GM20000 (cell line): ENCODE measurements around the gene CNOT4.

Experiments used
- DNase-seq: peaks from one replicate; pipeline ENCODE4 v3.0.0; 2012; ENCODE audit warnings: low spot score
- TF ChIP-seq, protein P1 (sequence below): IDR thresholded peaks from 2 replicates; pipeline ENCODE4 v1.5.1; 2012; ENCODE audit warnings: mild to moderate bottlenecking, control low read depth; ENCODE audit errors: extremely low read depth, missing control alignments

The CNOT4 gene

DNA sequence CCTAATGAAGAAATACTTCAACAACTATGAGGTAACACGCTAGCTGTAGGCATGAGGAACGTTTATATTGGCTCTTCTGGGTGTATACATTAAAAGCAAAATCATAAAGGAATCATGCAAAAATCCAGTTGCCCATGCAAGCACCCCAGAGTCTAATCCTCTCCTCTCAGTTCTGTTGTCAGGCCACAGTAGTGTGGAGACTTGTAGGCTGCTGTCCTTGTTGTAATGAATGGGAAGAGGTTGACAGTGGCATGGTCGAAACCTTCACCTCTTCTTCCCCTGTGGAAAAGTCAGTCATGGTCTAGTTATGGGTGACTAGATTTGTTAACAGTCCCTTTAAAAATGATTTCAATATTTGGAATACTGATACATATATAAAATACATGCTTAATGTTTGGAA, 121.3 kb downstream of the CNOT4 start:
- TF ChIP-seq, protein P1, sequence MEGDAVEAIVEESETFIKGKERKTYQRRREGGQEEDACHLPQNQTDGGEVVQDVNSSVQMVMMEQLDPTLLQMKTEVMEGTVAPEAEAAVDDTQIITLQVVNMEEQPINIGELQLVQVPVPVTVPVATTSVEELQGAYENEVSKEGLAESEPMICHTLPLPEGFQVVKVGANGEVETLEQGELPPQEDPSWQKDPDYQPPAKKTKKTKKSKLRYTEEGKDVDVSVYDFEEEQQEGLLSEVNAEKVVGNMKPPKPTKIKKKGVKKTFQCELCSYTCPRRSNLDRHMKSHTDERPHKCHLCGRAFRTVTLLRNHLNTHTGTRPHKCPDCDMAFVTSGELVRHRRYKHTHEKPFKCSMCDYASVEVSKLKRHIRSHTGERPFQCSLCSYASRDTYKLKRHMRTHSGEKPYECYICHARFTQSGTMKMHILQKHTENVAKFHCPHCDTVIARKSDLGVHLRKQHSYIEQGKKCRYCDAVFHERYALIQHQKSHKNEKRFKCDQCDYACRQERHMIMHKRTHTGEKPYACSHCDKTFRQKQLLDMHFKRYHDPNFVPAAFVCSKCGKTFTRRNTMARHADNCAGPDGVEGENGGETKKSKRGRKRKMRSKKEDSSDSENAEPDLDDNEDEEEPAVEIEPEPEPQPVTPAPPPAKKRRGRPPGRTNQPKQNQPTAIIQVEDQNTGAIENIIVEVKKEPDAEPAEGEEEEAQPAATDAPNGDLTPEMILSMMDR: no peak
- DNase-seq: no peak

DNA sequence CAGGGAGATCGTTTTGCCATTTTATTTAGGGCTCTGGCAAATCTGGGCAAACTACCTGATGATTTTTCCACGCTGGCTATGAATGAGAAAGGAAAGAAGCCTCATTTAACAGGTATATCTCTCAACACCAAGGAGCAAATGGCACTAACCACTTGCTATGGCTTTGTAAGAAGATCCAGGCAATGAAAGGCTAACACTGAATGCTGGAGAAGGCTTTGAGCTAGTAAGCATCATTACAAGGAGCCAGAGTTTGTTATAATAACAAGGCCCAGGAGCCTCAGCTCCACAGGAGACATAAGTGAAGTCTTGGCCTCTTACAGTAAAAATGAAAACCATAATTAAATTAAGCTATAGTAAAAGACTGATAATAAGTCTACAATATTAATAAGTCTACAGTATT, 123.1 kb downstream of the CNOT4 start:
- DNase-seq: no peak
- TF ChIP-seq, protein P1: no peak

DNA sequence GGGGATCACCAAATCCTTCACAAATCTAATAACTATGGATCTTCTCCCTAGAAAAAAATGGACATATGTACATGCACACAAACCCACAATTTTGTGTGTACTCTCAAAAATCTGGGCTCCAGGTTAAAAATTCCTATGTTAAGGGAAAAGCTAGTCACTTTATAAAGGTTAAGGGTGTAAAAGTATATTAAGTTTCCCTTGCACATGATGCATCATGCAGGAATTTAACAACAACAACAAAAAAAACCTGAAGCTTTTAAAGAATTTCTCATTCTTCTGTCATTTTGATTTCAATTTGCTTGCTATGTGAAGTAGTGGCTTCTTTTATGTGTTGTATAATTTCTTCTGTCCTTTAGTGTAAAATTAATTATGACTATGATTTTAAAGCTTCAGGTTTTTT, 123.7 kb downstream of the CNOT4 start:
- TF ChIP-seq, protein P1: no peak
- DNase-seq: no peak

DNA sequence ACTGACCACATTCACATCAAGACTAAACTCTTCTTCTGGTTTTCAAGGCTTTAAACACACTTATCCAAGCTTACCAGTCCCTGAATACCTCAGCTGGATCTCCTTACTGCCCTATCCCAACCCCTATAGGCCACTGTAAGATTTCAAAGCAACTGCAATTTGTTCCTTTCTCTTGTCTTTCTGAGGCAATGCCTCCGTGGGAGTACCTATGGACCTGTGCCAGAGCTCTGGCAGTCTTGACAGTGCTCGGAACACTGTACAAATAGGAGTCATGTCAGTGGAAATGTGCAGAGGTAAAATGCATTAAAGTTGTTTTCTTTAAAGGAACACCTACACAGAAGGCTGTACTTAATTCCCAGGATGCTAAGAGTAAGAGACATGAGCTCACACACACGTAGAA, 124.7 kb downstream of the CNOT4 start:
- DNase-seq: no peak
- TF ChIP-seq, protein P1: no peak

DNA sequence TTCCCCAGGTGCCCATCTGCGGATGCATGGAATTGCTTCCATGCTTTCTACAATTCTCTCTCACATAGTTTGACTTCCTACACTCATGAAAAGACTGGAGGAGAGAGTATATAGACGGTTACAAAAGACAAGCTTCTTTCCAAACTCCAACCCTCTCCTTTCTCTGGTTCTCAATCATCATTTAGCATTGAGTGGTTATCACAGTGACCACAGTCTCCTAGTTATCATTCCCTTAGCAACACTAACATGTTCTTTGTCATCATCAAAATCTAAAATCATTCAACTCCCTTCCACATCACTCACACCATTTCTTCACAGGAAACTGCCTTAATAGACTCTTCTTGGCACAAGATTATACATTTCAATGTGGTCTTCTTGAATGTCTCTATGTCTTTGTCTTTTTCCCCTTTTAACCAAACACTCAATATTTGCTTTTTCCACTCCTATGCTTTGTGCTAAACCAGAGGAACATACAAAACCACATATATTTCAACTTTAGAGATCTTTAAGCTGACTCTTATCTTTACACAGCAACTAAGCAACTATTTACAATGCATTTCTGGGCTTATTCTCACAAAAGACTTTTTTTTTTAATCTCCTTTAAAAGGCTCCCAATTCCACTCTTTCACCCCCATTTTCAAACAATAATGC, 126.3 kb downstream of the CNOT4 start:
- TF ChIP-seq, protein P1: no peak
- no peak for DNase-seq

DNA sequence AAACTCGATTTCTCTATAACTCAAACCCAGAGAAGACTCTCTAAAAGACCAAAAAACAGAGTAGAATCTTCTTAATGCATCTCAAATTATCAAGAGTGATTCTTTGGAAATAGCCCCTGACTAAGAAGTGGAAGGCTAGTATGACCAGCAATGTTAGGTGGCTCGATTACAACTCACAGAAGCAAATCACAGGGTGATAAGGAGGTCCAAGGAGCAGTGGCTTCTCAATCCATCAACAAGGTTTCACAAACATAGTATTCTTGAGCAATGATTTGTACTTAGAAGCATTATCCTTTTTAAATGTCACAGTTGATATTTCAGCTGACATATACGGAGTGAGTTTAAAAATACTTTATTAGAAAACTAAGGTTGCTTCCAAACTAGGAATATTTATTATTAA, 127.7 kb downstream of the CNOT4 start:
- TF ChIP-seq, protein P1: no peak
- DNase-seq: no peak

DNA sequence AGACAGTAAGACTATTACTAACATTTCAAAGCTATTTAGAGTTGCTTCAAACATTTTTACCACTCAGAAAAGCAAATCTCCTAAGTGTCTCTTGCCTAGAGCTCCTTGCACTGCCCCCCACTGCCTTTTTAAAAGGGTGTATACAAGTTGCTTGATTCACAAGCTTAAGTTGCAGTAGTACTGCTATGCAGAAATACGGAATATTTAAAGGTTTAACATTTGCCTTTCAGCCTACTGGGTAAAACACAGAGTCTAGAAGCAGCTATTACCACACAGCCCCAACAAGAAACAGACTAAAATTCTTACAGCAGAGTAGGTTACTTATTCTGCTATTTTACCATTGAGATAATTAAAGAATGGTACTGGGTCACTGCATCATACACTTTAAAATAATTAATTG, 128.5 kb downstream of the CNOT4 start:
- TF ChIP-seq, protein P1: no peak
- DNase-seq: no peak
